ENCODE results near the gene NUDT21.

DNA sequence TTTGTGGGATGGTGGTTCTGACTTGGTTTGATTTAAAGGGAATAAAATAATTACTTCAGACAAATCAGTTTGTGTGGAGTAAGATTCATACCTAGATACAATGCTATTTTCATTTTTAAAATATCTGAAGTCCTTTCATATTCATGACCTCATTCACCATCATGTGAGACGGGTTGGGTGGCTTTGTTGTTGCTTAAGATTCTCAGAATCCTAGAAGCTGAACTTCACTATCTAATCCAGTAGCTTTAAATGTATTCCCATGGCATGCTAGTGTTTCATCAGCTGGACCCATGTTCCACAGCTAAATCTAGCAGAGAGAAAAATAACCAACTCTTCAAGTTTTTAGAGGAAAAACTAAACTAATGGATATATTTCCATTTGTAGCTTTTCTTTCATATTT is 23.0 kb downstream of the NUDT21 start:
- TF ChIP-seq, protein P1, sequence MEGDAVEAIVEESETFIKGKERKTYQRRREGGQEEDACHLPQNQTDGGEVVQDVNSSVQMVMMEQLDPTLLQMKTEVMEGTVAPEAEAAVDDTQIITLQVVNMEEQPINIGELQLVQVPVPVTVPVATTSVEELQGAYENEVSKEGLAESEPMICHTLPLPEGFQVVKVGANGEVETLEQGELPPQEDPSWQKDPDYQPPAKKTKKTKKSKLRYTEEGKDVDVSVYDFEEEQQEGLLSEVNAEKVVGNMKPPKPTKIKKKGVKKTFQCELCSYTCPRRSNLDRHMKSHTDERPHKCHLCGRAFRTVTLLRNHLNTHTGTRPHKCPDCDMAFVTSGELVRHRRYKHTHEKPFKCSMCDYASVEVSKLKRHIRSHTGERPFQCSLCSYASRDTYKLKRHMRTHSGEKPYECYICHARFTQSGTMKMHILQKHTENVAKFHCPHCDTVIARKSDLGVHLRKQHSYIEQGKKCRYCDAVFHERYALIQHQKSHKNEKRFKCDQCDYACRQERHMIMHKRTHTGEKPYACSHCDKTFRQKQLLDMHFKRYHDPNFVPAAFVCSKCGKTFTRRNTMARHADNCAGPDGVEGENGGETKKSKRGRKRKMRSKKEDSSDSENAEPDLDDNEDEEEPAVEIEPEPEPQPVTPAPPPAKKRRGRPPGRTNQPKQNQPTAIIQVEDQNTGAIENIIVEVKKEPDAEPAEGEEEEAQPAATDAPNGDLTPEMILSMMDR (IDR thresholded peaks at IDR 0.05), result no peak
- no peak for TF ChIP-seq POLR2A (IDR thresholded peaks at IDR 0.05)

Data from vagina (tissue), 2 donors.